Small intestine (tissue), 4 donors: ENCODE results near the gene FAM25C. TPM values are rescaled to one million over a fixed set of nuclear protein-coding genes. Genes with fewer than 3 reads are reported as not detected.

Experiments
- polyA plus RNA-seq, 4 donors: library from polyadenylated mRNA; stranded (reverse) in 3 of 4; unstranded in 1 of 4; fragments of 200-250 nt in 3 of 4; fragments of 120-200 nt in 1 of 4; gene quantifications; one replicate each; pipeline versions ENCODE4 v1.2.1 to v1.2.3, GENCODE V29; 2013
- donor health status: healthy with polysubstance abuse.
- donor health status: Bipolar disorder and iron deficiency.
- donor health status: healthy.

FAM25C gene
- polyA plus RNA-seq, 4 donors = not detected

Other genes starting within 250 kb of the FAM25C start
- gene SYT15B, start 236.2 kb downstream of the FAM25C start, polyA plus RNA-seq = 1 to 10 TPM in 1 of 4 donors, under 1 TPM in 1, not detected in 2; 0.99 to 3.3 TPM
- gene NPY4R2, start 81.1 kb downstream of the FAM25C start, polyA plus RNA-seq = under 1 TPM in 3 of 4 donors, not detected in 1; 0.49 to 0.81 (median 0.54) TPM